Measurements from ENCODE around the gene PTPN4. TPM values are rescaled to one million over a fixed set of nuclear protein-coding genes. Genes with fewer than 3 reads are reported as not detected.

The PTPN4 gene
- total and polyA plus RNA-seq, 2 of the 13 experiments (the other 11 are each of a cell fraction or from before 2014, with no cell fraction given) = 20.3 to 34.6 TPM

DNA sequence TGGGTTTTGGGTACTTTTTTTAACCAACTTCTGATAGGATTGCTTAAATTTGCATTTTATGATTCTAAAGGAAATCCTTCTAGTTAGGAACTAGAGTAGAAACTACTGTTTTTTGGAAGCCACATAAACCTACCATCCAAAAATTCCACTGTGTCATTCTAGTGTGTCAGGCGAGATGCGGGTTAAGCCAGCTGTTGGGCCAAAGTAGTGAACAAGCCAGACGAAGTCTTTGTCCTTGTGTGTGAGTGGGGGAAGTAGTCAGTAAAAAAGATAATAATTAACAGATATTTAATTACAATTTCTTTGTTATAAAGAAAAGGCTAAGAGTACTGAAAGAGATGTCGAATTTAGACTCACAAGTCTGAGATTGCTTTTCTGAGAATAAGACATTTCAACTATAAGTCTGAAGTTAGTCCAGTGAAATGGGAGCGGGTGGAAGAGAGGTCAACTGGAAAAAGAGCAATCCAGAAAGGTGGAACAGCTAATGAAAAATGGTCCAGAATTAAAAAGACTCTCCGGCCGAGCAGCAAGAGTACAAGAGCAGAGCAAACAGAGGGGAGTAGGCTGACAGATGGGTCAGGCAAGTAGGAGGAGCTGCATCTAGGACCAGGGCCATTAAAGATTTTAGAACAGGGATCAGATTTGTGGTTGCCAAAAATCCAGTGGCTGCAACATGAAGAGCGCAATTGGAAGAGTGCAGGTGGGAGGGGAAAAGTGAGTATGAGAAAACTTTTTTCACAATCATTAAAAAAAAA, 254.7 kb downstream of the PTPN4 start (continued):
- 0 out of 2 replicates have a peak, but pooled peaks have one; percentile 38 for TF ChIP-seq ZNF564 (CRISPR knock-in tag; IDR thresholded peaks at IDR 0.05)
- TF ChIP-seq ZNF788 (CRISPR knock-in tag; IDR thresholded peaks at IDR 0.05; ENCODE audit: borderline replicate concordance) = 0 out of 2 replicates have a peak, but pooled peaks have one; percentile 38
- TF ChIP-seq ZNF547 (CRISPR knock-in tag; IDR thresholded peaks at IDR 0.05) = no peak

DNA sequence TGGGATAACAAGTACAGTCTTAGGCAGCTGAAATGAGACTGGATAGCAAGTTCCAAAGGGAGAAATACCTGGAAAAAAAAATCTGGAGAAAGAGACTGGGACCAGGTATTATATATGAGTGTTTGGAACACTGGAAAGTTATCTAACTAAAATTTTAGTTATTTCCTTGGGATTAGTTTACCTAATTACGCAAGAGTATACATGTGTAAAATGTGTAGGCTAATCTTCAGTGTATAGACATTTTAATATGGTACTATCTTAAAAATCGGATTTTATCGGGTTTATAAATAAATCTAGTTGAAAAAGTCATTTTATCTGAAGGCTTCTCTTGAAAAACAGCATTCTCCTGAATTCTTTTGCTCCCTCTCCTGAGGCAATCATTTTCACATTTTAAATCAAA, 257.1 kb downstream of the PTPN4 start:
- Histone ChIP-seq H4K20me1 (ENCODE audit: insufficient read depth, low read length) (peaks cover 33% of the 10 kb centered on the region), H3K79me2 (ENCODE audit: insufficient read depth, low read length) (peaks cover 80% of the 10 kb centered on the region), H3K9me3 (ENCODE audit: low read length) (no peaks in the 10 kb centered on the region), H3K36me3 (replicated peaks in 1 of 2; ENCODE audit: control insufficient read depth in 1 of 2, insufficient read depth in 2 of 2, low read length in 2 of 2) (peaks cover 0 to 4% of the 10 kb centered on the region in 2 experiments; a peak in 1 of 5 replicates), H3K27me3 (ENCODE audit: control insufficient read depth in 1 of 2, insufficient read depth in 2 of 2, low read length in 2 of 2) (no peaks in the 10 kb centered on the region; a peak in 1 of 5 replicates), H3K4me2 (ENCODE audit: low read depth, low read length) (peak overlapping the region; percentile 33), H3K4me3 (replicated peaks in 1 of 3; ENCODE audit: insufficient read depth in 1 of 3, low read depth in 2 of 3, low read length in 3 of 3) (no peak overlapping the region), H3K4me1 (ENCODE audit: insufficient read depth, low read length) (peaks cover 54% of the 10 kb centered on the region), H3K9ac (ENCODE audit: insufficient read depth, low read depth, low read length) (no peak overlapping the region), H2AFZ (ENCODE audit: low read length) (no peak overlapping the region), H3K27ac (ENCODE audit: extremely low read length, insufficient read depth, low read length) (no peak overlapping the region)
- FAIRE-seq (no peak), ATAC-seq (no peak), DNase-seq (ENCODE audit: low spot score) (no peak)
- TF ChIP-seq, protein P1, sequence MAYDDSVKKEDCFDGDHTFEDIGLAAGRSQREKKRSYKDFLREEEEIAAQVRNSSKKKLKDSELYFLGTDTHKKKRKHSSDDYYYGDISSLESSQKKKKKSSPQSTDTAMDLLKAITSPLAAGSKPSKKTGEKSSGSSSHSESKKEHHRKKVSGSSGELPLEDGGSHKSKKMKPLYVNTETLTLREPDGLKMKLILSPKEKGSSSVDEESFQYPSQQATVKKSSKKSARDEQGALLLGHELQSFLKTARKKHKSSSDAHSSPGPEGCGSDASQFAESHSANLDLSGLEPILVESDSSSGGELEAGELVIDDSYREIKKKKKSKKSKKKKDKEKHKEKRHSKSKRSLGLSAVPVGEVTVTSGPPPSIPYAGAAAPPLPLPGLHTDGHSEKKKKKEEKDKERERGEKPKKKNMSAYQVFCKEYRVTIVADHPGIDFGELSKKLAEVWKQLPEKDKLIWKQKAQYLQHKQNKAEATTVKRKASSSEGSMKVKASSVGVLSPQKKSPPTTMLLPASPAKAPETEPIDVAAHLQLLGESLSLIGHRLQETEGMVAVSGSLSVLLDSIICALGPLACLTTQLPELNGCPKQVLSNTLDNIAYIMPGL (CRISPR knock-in tag; IDR thresholded peaks at IDR 0.05; ENCODE audit: borderline replicate concordance in 1 of 2, low read depth in 1 of 2) = no peak
- TF ChIP-seq CEBPG (CRISPR knock-in tag; IDR thresholded peaks at IDR 0.05) (peak; percentile 25; the same call in 1 of the 2 replicates), CEBPB (IDR thresholded peaks at IDR 0.05; ENCODE audit: borderline replicate concordance, low read depth, low read length) (peak; percentile 64), GZF1 (CRISPR knock-in tag; IDR thresholded peaks at IDR 0.05) (no peak), TSC22D2 (CRISPR knock-in tag; IDR thresholded peaks at IDR 0.05; ENCODE audit: borderline replicate concordance) (no peak)
- TF ChIP-seq, protein P2, sequence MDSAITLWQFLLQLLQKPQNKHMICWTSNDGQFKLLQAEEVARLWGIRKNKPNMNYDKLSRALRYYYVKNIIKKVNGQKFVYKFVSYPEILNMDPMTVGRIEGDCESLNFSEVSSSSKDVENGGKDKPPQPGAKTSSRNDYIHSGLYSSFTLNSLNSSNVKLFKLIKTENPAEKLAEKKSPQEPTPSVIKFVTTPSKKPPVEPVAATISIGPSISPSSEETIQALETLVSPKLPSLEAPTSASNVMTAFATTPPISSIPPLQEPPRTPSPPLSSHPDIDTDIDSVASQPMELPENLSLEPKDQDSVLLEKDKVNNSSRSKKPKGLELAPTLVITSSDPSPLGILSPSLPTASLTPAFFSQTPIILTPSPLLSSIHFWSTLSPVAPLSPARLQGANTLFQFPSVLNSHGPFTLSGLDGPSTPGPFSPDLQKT (CRISPR knock-in tag; IDR thresholded peaks at IDR 0.05; ENCODE audit: borderline replicate concordance) = no peak
- TF ChIP-seq, protein P3, sequence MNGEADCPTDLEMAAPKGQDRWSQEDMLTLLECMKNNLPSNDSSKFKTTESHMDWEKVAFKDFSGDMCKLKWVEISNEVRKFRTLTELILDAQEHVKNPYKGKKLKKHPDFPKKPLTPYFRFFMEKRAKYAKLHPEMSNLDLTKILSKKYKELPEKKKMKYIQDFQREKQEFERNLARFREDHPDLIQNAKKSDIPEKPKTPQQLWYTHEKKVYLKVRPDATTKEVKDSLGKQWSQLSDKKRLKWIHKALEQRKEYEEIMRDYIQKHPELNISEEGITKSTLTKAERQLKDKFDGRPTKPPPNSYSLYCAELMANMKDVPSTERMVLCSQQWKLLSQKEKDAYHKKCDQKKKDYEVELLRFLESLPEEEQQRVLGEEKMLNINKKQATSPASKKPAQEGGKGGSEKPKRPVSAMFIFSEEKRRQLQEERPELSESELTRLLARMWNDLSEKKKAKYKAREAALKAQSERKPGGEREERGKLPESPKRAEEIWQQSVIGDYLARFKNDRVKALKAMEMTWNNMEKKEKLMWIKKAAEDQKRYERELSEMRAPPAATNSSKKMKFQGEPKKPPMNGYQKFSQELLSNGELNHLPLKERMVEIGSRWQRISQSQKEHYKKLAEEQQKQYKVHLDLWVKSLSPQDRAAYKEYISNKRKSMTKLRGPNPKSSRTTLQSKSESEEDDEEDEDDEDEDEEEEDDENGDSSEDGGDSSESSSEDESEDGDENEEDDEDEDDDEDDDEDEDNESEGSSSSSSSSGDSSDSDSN (CRISPR knock-in tag; IDR thresholded peaks at IDR 0.05) = no peak
- TF ChIP-seq, protein P4, sequence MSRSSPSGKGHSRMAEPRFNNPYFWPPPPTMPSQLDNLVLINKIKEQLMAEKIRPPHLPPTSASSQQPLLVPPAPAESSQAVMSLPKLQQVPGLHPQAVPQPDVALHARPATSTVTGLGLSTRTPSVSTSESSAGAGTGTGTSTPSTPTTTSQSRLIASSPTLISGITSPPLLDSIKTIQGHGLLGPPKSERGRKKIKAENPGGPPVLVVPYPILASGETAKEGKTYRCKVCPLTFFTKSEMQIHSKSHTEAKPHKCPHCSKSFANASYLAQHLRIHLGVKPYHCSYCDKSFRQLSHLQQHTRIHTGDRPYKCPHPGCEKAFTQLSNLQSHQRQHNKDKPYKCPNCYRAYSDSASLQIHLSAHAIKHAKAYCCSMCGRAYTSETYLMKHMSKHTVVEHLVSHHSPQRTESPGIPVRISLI (CRISPR knock-in tag; IDR thresholded peaks at IDR 0.05; ENCODE audit: borderline replicate concordance) = no peak
- in situ Hi-C loops (cut with HindIII; ENCODE audit: extremely low pct_ligation_motif_present, low pct_unique_long_range_greater_than_20kb) = no loop called here
- BruUV-seq (replicated peaks) = no TSS peak
- ChIA-PET POLR2A (no interaction called here), CTCF (ENCODE audit: low intra/inter-chr PET ratio, low total read pairs) (no interaction called here)
- 78% methylated on average over 3 of the region's 3 CpGs for WGBS (ENCODE audit: low lambda C conversion rate)
- intact Hi-C loops (cut with micrococcal nuclease; ENCODE audit: unreplicated experiment) = loop anchor here (2.0 kb wide), 1 partner anchor 20 kb away; no protein-coding TSS in a partner anchor

Measured in HepG2 (cell line).